ENCODE data around the gene CCDC192. TPM values are rescaled to one million over a fixed set of nuclear protein-coding genes. Genes with fewer than 3 reads are reported as not detected.

CCDC192 gene
- polyA plus RNA-seq, 3 donors = not detected

DNA sequence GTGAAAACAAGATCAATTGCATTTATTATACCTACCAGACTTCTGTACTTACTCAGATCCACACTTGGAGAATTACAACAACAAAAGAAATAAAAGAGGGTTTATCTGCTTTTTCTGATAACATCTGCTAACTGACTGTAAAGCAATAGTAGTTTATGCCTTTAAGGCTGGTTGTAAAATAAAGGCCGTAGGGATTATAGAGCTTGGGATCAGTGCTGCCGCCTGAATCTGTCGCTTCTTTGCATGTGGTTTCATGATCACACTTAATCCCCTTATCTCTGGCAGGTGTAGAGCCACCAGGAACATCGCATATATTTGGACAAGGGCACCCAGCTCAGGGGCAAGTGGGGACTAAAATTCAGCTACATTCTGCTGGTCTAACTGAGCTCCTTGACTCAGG lies 146.7 kb downstream of the CCDC192 start:
- intact Hi-C loops (cut with micrococcal nuclease) = no loop called here
- Histone ChIP-seq H3K9me3 (replicated peaks in 1 of 2; ENCODE audit: control insufficient read depth in 1 of 2, insufficient read depth in 1 of 2, low read length in 2 of 2) (no peaks in the 10 kb centered on the region), H3K4me3 (replicated peaks in 1 of 3; ENCODE audit: low read depth in 2 of 3, low read length in 3 of 3) (no peak overlapping the region), H3K27me3 (ENCODE audit: control insufficient read depth in 2 of 2, insufficient read depth in 2 of 2, low read length in 2 of 2) (no peaks in the 10 kb centered on the region), H3K4me2 (replicated peaks; ENCODE audit: extremely low read depth, low read length, poor library complexity, severe bottlenecking) (no peak overlapping the region), H2AFZ (ENCODE audit: insufficient read depth, low read depth, low read length, poor library complexity, severe bottlenecking) (no peak overlapping the region), H3K79me2 (ENCODE audit: insufficient read depth, low read length) (no peaks in the 10 kb centered on the region), H4K20me1 (ENCODE audit: insufficient read depth, low read length) (no peaks in the 10 kb centered on the region), H3K9ac (ENCODE audit: insufficient read depth, low read length, poor library complexity, severe bottlenecking) (no peak overlapping the region), H3K27ac (ENCODE audit: low read depth in 1 of 2, low read length in 2 of 2) (no peak overlapping the region), H3K4me1 (ENCODE audit: control insufficient read depth in 1 of 2, insufficient read depth in 2 of 2, low read length in 2 of 2) (no peaks in the 10 kb centered on the region), H3K36me3 (replicated peaks in 1 of 2; ENCODE audit: control insufficient read depth in 1 of 2, insufficient read depth in 2 of 2, low read length in 2 of 2) (no peaks in the 10 kb centered on the region)
- Mint-ChIP-seq H3K27me3 (ENCODE audit: low read depth in 3 of 3) (peaks cover 0 to 1% (median 0%) of the 10 kb centered on the region in 3 donors), H3K27ac (no peak overlapping the region), H3K4me3 (no peak overlapping the region), H3K36me3 (no peaks in the 10 kb centered on the region), H3K9me3 (peaks cover 0 to 5% (median 3%) of the 10 kb centered on the region in 7 donors), H3K4me1 (peaks cover 2% of the 10 kb centered on the region)
- TF ChIP-seq, protein P1, sequence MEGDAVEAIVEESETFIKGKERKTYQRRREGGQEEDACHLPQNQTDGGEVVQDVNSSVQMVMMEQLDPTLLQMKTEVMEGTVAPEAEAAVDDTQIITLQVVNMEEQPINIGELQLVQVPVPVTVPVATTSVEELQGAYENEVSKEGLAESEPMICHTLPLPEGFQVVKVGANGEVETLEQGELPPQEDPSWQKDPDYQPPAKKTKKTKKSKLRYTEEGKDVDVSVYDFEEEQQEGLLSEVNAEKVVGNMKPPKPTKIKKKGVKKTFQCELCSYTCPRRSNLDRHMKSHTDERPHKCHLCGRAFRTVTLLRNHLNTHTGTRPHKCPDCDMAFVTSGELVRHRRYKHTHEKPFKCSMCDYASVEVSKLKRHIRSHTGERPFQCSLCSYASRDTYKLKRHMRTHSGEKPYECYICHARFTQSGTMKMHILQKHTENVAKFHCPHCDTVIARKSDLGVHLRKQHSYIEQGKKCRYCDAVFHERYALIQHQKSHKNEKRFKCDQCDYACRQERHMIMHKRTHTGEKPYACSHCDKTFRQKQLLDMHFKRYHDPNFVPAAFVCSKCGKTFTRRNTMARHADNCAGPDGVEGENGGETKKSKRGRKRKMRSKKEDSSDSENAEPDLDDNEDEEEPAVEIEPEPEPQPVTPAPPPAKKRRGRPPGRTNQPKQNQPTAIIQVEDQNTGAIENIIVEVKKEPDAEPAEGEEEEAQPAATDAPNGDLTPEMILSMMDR (IDR thresholded peaks at IDR 0.05) = no peak
- no peak for DNase-seq
- 100% methylated on average over 1 of the region's 4 CpGs for WGBS (ENCODE audit: insufficient coverage)

- Histone ChIP-seq H3K4me3 (replicated peaks in 1 of 3; ENCODE audit: low read depth in 2 of 3, low read length in 3 of 3) (no peak overlapping the region), H4K20me1 (ENCODE audit: insufficient read depth, low read length) (no peaks in the 10 kb centered on the region), H3K9me3 (replicated peaks in 1 of 2; ENCODE audit: control insufficient read depth in 1 of 2, insufficient read depth in 1 of 2, low read length in 2 of 2) (no peaks in the 10 kb centered on the region), H3K36me3 (replicated peaks in 1 of 2; ENCODE audit: control insufficient read depth in 1 of 2, insufficient read depth in 2 of 2, low read length in 2 of 2) (no peaks in the 10 kb centered on the region), H3K27me3 (ENCODE audit: control insufficient read depth in 2 of 2, insufficient read depth in 2 of 2, low read length in 2 of 2) (no peaks in the 10 kb centered on the region), H3K27ac (ENCODE audit: low read depth in 1 of 2, low read length in 2 of 2) (no peak overlapping the region), H2AFZ (ENCODE audit: insufficient read depth, low read depth, low read length, poor library complexity, severe bottlenecking) (no peak overlapping the region), H3K9ac (ENCODE audit: insufficient read depth, low read length, poor library complexity, severe bottlenecking) (no peak overlapping the region), H3K4me1 (ENCODE audit: control insufficient read depth in 1 of 2, insufficient read depth in 2 of 2, low read length in 2 of 2) (no peaks in the 10 kb centered on the region), H3K4me2 (replicated peaks; ENCODE audit: extremely low read depth, low read length, poor library complexity, severe bottlenecking) (no peak overlapping the region), H3K79me2 (ENCODE audit: insufficient read depth, low read length) (no peaks in the 10 kb centered on the region)
- Mint-ChIP-seq H3K36me3 (no peaks in the 10 kb centered on the region), H3K4me1 (peaks cover 10% of the 10 kb centered on the region), H3K9me3 (peaks cover 0 to 5% (median 2%) of the 10 kb centered on the region in 7 donors), H3K4me3 (no peak overlapping the region), H3K27ac (no peak overlapping the region), H3K27me3 (ENCODE audit: low read depth in 3 of 3) (peaks cover 0 to 1% (median 0%) of the 10 kb centered on the region in 3 donors)
- no peak for DNase-seq
- TF ChIP-seq, protein P1 (IDR thresholded peaks at IDR 0.05) = no peak
- whole genome bisulfite sequencing (ENCODE audit: insufficient coverage) = no CpG with 5 or more reads among the region's 4 CpGs
- intact Hi-C loops (cut with micrococcal nuclease) = no loop called here
These were observed 148.8 kb downstream of the CCDC192 start for GRCh38 chr5:127851964-127852363.
